ENCODE data around the gene KLHL15. TPM values are rescaled to one million over a fixed set of nuclear protein-coding genes. Genes with fewer than 3 reads are reported as not detected.

KLHL15 gene
- 10 to 100 TPM in 3 of 7 donors, 1 to 10 TPM in 4; 7.0 to 13.9 (median 8.9) TPM for total RNA-seq
- polyA plus RNA-seq, result 1 to 10 TPM; 1.5 to 2.1 (median 2.0) TPM
- long read RNA-seq, donor 1, result 0 reads
- long read RNA-seq, donor 2, result 0 reads

DNA sequence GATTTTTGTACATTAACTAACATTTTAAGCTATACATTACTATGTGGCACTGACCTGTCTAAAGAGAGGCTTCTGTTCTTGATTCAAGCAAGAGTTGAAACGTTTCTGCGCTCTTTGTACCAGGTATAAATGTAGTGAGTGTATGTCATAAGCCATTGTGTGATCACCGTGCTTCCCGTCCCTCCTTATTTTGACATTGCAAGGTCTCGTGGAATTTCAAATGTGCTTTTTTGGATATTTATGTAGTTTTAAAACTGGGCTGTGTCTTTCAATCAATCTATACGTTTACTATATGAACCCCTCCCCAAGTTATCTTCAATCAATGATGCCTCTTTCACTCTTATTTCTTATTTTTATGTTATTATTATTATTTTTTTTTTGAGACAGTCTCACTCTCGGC, at the start of gene KLHL15:
Gene KLHL15 (minus strand): TSS at position 101 of the 400 bp plus-strand sequence. CDS start 20,493 bp downstream, outside the sequence.
- no peak for DNase-seq
- H3K27me3 ChIP-seq (replicated peaks in 1 of 7), result peaks cover 0 to 14% (median 0%) of the 10 kb centered on the region in 7 donors
- intact Hi-C loops (cut with DNase I; ENCODE audit: low total_unique reads), result no loop called here
- H3K4me1 ChIP-seq, result peaks cover 0 to 11% (median 0%) of the 10 kb centered on the region in 6 donors
- no peaks in the 10 kb centered on the region for H3K36me3 ChIP-seq
- WGBS, 5 donors, result 77 to 92% (median 82%) methylated on average over 7 of the region's 7 CpGs
- H3K4me3 ChIP-seq, result peak within 1 kb of the TSS; percentile 28 to 88 (median 52)
- no peaks in the 10 kb centered on the region for H3K9me3 ChIP-seq
- H3K27ac ChIP-seq, result peak within 1 kb of the TSS; percentile 83 to 98 (median 96)
- TF ChIP-seq POLR2A (IDR thresholded peaks at IDR 0.05), result no peak
- TF ChIP-seq POLR2AphosphoS5 (IDR thresholded peaks at IDR 0.05), result no peak
- no peak for TF ChIP-seq CTCF (IDR thresholded peaks at IDR 0.05 in 8 of 11, conservative IDR thresholded peaks at IDR 0.05 in 3 of 11)

GRCh38 chrX:24069877-24070276, 42.9 kb upstream of the KLHL15 start:
- intact Hi-C loops (cut with DNase I; ENCODE audit: low total_unique reads), result no loop called here
- H3K27ac ChIP-seq, result no peak overlapping the region
- no peak for DNase-seq
- WGBS, 5 donors, result 93 to 97% (median 96%) methylated on average over 9 of the region's 9 CpGs
- no peak overlapping the region for H3K4me3 ChIP-seq
- TF ChIP-seq CTCF (IDR thresholded peaks at IDR 0.05 in 8 of 11, conservative IDR thresholded peaks at IDR 0.05 in 3 of 11) (no peak), POLR2AphosphoS5 (IDR thresholded peaks at IDR 0.05) (no peak), POLR2A (IDR thresholded peaks at IDR 0.05) (no peak)
- H3K27me3 ChIP-seq (replicated peaks in 1 of 7), result no peaks in the 10 kb centered on the region
- H3K4me1 ChIP-seq, result no peaks in the 10 kb centered on the region
- peaks cover 0 to 97% (median 20%) of the 10 kb centered on the region in 6 donors for H3K36me3 ChIP-seq
- no peaks in the 10 kb centered on the region for H3K9me3 ChIP-seq

DNA sequence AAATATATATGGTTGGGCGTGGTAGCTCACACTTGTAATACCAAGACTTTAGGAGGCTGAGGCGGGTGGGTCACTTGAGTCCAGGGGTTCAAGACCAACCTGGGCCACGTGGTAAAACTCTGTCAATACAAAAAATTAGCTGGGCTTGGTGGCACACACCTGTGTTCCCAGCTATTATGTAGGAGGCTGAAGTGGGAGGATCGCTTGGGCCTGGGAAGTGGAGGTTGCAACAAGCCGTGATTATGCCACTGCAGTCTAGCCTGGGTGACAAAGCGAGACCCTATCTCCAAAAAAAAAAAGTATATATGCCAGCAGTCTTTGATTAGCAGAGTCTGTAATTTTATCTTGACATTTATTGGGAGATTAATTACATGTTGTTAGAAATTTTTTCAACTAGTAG, 36.5 kb upstream of the KLHL15 start:
- TF ChIP-seq CTCF (IDR thresholded peaks at IDR 0.05 in 8 of 11, conservative IDR thresholded peaks at IDR 0.05 in 3 of 11), result no peak
- TF ChIP-seq POLR2A (IDR thresholded peaks at IDR 0.05), result no peak
- no peak for TF ChIP-seq POLR2AphosphoS5 (IDR thresholded peaks at IDR 0.05)
- Histone ChIP-seq H3K27me3 (replicated peaks in 1 of 7) (no peaks in the 10 kb centered on the region), H3K4me3 (no peak overlapping the region), H3K9me3 (no peaks in the 10 kb centered on the region), H3K36me3 (peaks cover 0 to 100% (median 23%) of the 10 kb centered on the region in 6 donors), H3K4me1 (no peaks in the 10 kb centered on the region), H3K27ac (no peak overlapping the region)
- WGBS, 5 donors, result 96 to 98% (median 97%) methylated on average over 5 to 6 of the region's 6 CpGs
- no peak for DNase-seq
- intact Hi-C loops (cut with DNase I; ENCODE audit: low total_unique reads), result no loop called here

- Histone ChIP-seq H3K27me3 (replicated peaks in 1 of 7) (peaks cover 0 to under 1% (median 0%) of the 10 kb centered on the region in 7 donors), H3K4me1 (peaks cover 0 to 11% (median 0%) of the 10 kb centered on the region in 6 donors), H3K27ac (peak overlapping the region; percentile 81 to 92 (median 90)), H3K9me3 (no peaks in the 10 kb centered on the region), H3K36me3 (peaks cover 0 to 36% (median 5%) of the 10 kb centered on the region in 6 donors), H3K4me3 (peak overlapping the region in 4 of 8 donors; percentile 65 to 91 (median 72))
- 0 to 1% (median 0%) methylated on average over 3 to 14 of the region's 14 CpGs for WGBS, 5 donors
- intact Hi-C loops (cut with DNase I; ENCODE audit: low total_unique reads), result loop anchor here (10.0 kb wide), 1 partner anchor 90 kb away; the partner anchor contains the start of gene ZFX
- no peak for DNase-seq
- TF ChIP-seq CTCF (IDR thresholded peaks at IDR 0.05 in 8 of 11, conservative IDR thresholded peaks at IDR 0.05 in 3 of 11) (no peak), POLR2AphosphoS5 (IDR thresholded peaks at IDR 0.05) (no peak), POLR2A (IDR thresholded peaks at IDR 0.05) (no peak)
Observed at GRCh38 chrX:24055043-24055356, 28.0 kb upstream of the KLHL15 start.

All from spleen (tissue), 13 donors.